HAP-1 (cell line): ENCODE data around the gene FAM222B.

Experiments used
- DNase-seq, 2 experiments: peaks; one replicate each; pipeline ENCODE4 v3.0.0-alpha.2; 2016 to 2020; ENCODE audit warnings: low spot score in 2 of 2
- H3K27me3 ChIP-seq: fragments of 250-450 bp; sonication (Bioruptor Pico); 2 replicates; pipeline ENCODE4 v1.5.1; 2020; ENCODE audit warnings: low read depth, mild to moderate bottlenecking, moderate library complexity
- H3K36me3 ChIP-seq: fragments of 250-450 bp; sonication (Bioruptor Pico); replicated peaks from 2 replicates; pipeline ENCODE4 v1.5.1; 2020; ENCODE audit warnings: mild to moderate bottlenecking
- H3K4me1 ChIP-seq: fragments of 250-450 bp; sonication (Bioruptor Pico); 2 replicates; pipeline ENCODE4 v1.5.1; 2020; ENCODE audit warnings: mild to moderate bottlenecking
- H3K4me3 ChIP-seq: fragments of 250-450 bp; sonication (Bioruptor Pico); 2 replicates; pipeline ENCODE4 v1.5.1; 2020; ENCODE audit warnings: mild to moderate bottlenecking, moderate library complexity
- H3K9me3 ChIP-seq: fragments of 250-450 bp; sonication (Bioruptor Pico); 2 replicates; pipeline ENCODE4 v1.5.1; 2020; ENCODE audit warnings: mild to moderate bottlenecking, moderate library complexity
- in situ Hi-C: fragments of 300-500 bp; cut with MboI; formaldehyde crosslinking; loops from 3 replicates; pipeline ENCODE4 v1.14.3; 2020; ENCODE audit warnings: low sequenced_read_pairs, inconsistent platforms, mixed read lengths

Gene FAM222B, protein sequence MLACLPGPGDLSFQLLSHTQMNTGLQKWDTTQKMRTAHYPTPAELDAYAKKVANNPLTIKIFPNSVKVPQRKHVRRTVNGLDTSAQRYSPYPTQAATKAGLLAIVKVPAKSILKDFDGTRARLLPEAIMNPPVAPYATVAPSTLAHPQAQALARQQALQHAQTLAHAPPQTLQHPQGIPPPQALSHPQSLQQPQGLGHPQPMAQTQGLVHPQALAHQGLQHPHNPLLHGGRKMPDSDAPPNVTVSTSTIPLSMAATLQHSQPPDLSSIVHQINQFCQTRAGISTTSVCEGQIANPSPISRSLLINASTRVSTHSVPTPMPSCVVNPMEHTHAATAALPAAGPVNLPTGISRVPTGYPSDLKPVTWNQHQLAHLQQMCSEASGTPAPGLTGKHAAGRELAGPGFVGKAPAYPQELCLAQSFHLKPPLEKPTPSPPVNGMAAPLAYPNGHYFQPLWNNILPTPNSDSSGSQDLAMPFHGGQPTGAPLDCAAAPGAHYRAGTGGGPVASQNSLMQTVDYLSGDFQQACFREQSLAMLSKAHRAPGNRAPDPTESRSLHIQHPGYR

DNA sequence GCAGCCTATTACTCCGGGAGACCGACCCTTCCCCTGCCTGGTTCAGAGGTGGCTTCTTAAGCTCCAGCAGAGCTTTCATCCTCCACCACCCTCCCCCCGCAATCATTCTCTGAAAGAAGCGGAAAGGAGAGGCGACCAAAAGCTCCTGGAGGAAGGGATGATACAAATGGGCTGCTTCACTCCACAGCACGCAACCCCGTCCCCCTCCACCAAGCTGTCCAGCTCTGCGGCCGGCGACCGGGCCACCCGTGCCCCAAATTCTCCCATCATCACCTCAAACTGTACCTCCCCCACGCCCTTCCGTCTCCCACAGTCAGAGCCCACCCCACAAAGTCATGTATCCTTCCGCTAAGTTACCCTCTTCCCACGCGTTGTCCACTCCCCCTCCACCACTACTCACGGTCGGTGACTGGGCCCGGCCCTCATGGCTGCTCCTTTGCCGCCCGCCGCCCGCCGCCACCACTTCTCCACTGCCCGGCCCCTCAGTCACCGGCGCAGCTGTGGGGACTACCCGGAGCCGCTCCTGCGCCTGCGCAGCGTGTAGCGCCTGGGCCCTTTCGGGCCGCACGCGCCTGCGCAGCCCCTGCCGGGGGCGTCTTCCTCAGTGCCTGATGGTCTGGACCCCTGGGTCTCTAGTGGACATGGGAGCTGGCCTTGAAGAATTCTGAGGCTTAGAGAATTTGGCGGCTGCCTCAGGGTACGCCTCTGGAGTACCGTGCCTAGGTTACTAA lies at the start of gene FAM222B:
Gene FAM222B, minus strand, starts transcription at position 509 of the 731 bp plus-strand sequence. CDS start 76,123 bp downstream, outside the sequence.
- Histone ChIP-seq H3K27me3 (no peaks in the 10 kb centered on the region), H3K4me1 (peaks cover 9% of the 10 kb centered on the region; the same call in 1 of the 2 replicates), H3K4me3 (peak within 1 kb of the TSS; percentile 80), H3K9me3 (no peaks in the 10 kb centered on the region), H3K36me3 (no peaks in the 10 kb centered on the region; the same call in 1 of the 2 replicates)
- peak; percentile 69 to 93 for DNase-seq
- in situ Hi-C loops, result no loop called here

DNA sequence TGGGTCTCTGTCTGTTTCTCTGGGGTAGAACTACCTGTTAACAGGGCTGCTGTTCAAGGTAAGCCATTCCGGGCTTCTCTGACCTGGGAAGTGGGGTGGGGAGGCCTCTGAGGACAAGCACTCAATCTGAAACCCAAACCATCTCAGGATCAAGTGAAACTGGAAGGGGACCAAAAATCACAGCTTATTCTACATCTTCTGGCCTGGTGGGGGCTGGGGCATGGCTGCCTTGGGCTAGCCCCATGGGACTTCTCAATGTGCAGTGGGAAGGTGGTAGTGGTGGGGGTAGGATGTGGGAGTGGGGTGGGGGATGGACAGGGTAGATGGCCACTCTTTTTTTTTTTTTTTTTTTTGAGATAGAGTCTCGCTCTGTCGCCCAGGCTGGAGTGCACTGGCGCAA lies 49.4 kb upstream of the FAM222B start:
- Histone ChIP-seq H3K27me3 (no peaks in the 10 kb centered on the region), H3K4me3 (no peak overlapping the region), H3K4me1 (peaks cover 8% of the 10 kb centered on the region), H3K36me3 (peaks cover 15% of the 10 kb centered on the region), H3K9me3 (no peaks in the 10 kb centered on the region)
- no peak for DNase-seq
- in situ Hi-C loops, result no loop called here

DNA sequence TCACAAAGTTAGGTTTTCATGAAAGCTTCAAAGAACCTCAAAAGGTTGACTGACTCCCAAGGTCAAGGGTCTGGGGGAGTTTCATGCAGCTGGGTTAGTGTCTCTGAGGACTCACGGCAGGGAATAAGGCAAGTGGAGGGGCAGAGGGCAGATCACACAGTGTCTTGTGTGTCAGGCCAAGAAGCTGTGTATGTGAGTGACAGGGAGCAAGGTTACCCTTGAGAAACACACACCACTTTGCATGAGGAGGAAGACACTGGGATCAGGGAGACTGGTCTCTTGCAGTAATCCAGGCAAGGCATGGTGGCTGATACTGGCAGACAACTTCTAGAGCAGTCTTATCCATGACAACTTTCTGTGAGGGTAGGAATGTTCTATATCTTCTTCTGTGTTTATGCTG lies 48.6 kb upstream of the FAM222B start:
- Histone ChIP-seq H3K4me1 (peaks cover 6% of the 10 kb centered on the region), H3K4me3 (no peak overlapping the region)
- in situ Hi-C loops, result no loop called here

DNA sequence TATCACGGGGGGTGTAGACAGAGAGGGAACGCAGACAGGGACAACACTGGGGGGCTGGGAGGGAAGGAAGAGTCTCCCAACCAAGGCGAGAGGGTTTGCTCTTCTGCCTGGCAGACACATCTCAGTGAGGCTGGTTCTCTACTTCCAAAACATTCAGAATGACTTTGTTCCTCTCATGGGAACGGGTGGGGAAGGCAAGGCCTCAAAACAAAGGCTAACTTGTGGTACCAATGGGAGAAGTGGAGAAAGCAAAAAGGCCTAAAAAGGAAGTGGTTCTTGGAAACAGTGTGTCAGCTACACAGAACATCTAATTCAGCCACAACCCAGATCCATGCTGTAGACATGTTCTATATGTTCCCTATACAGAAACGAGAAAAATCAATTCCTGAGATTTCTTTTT lies 47.4 kb upstream of the FAM222B start:
- in situ Hi-C loops, result loop anchor here (10.0 kb wide), 1 partner anchor 135 kb away; no protein-coding TSS in a partner anchor
- no peaks in the 10 kb centered on the region for H3K9me3 ChIP-seq
- DNase-seq, result no peak

More for the DNA sequence above, 48.6 kb upstream of the FAM222B start:
- Histone ChIP-seq H3K27me3 (no peaks in the 10 kb centered on the region), H3K9me3 (no peaks in the 10 kb centered on the region), H3K36me3 (peaks cover 13% of the 10 kb centered on the region)
- no peak for DNase-seq

DNA sequence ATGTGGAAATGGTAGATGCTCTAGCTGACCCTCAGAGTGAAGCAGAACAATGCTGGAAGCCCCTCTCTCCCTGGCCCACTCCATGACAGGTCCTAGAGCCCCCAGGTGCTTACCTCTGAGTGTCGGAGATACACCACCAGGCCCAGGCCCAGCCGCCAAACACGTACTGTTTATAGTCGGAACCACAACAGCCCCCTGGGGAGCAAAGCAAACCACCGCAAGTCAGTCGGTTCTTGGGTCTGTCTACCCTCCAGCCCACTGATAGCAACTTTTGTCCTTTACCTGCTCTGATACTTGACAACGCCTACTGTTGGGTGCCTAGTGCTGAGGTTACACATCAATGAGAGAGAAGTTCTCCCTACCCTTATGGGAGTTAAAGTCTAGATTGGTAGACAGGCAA lies 46.2 kb upstream of the FAM222B start:
- no peaks in the 10 kb centered on the region for H3K4me1 ChIP-seq

More for the DNA sequence above, 47.4 kb upstream of the FAM222B start:
- no peaks in the 10 kb centered on the region for H3K27me3 ChIP-seq
- H3K4me1 ChIP-seq, result no peaks in the 10 kb centered on the region
- H3K4me3 ChIP-seq, result no peak overlapping the region
- peaks cover 16% of the 10 kb centered on the region; the same call in 1 of the 2 replicates for H3K36me3 ChIP-seq

DNA sequence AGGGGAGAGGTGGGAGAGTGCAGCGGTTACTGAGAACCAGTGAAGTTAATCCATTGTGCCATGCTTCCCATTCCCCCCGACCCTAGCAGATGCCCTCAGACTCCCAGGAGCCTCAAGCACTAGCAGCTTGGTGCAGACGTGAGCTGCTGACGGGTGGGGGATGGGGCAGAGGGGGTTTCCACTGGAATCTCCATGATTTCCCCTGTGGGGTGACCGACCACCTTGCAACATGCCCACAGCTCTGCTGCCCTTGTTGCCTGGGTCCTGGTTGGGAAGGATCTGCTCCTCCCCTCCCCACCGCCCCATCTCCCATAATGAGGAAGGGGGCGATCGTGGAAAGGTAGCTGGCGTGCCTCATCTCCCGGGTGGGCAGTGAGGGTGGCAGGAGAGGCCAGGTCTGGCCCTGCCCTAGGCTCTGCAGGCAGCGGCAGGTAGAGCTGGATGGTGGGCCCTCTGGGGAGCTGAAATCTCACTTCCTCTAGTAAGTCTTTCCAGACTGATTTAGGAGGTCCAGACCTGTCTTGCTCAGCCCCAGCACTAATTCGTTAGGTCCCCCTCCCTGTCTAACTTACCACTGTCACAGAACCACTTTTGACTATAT lies 45.4 kb upstream of the FAM222B start:
- Histone ChIP-seq H3K4me1 (no peaks in the 10 kb centered on the region), H3K4me3 (no peak overlapping the region), H3K36me3 (peaks cover 32% of the 10 kb centered on the region), H3K9me3 (no peaks in the 10 kb centered on the region), H3K27me3 (no peaks in the 10 kb centered on the region)
- DNase-seq, result no peak
- in situ Hi-C loops, result loop anchor here (10.0 kb wide), 1 partner anchor 133 kb away; no protein-coding TSS in a partner anchor

More for the DNA sequence above, 46.2 kb upstream of the FAM222B start:
- H3K27me3 ChIP-seq, result no peaks in the 10 kb centered on the region
- no peaks in the 10 kb centered on the region for H3K9me3 ChIP-seq
- no peak for DNase-seq
- H3K36me3 ChIP-seq, result peaks cover 27% of the 10 kb centered on the region
- in situ Hi-C loops, result loop anchor here (10.0 kb wide), 1 partner anchor 134 kb away; no protein-coding TSS in a partner anchor
- H3K4me3 ChIP-seq, result no peak overlapping the region

DNA sequence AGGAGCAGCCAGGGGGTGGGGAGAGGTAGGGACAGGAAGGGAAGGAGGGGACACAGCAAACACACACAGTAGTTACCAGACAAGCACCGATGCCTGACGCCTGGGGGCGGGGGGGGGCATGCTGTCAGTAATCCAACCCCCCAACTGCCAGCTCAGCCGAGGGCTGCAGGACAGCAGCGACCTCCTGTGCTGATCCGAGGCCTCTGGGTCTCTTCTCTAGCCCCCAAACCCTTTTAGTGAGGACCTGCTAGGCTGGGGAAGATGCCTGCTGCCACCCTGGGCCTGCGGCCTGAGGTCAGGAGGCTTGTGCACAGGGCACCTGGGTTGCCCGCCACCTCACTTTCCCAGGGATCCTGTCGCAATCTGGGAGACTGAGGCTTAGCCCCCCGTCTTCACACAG lies 43.4 kb upstream of the FAM222B start:
- Histone ChIP-seq H3K27me3 (no peaks in the 10 kb centered on the region), H3K36me3 (peaks cover 41% of the 10 kb centered on the region), H3K4me1 (no peaks in the 10 kb centered on the region), H3K9me3 (no peaks in the 10 kb centered on the region), H3K4me3 (no peak overlapping the region)
- DNase-seq, result no peak
- in situ Hi-C loops, result loop anchor here (10.0 kb wide), 1 partner anchor 131 kb away; no protein-coding TSS in a partner anchor

DNA sequence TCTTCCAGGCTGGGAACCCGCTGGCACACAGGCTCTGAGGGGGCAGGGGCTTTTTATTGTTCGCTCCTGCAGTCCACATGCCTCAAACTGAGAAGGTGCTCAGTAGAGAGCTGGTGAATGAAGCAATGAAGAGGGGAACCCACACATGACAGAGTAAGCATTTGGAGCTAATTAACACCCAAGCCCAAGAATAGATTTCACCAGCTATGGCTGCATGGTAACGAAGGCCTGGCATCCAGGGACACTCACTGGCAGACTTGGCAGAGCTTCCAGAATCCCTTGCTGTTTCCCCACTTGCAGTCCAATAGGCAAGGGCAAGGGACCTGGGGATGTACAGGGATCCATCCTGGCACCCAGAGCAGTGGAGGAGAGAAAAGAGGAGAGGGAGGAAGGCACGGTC lies 42.8 kb upstream of the FAM222B start:
- Histone ChIP-seq H3K4me1 (no peaks in the 10 kb centered on the region), H3K36me3 (peaks cover 46% of the 10 kb centered on the region), H3K27me3 (no peaks in the 10 kb centered on the region), H3K9me3 (no peaks in the 10 kb centered on the region), H3K4me3 (no peak overlapping the region)
- in situ Hi-C loops, result loop anchor here (10.0 kb wide), 1 partner anchor 131 kb away; no protein-coding TSS in a partner anchor
- DNase-seq, result no peak

DNA sequence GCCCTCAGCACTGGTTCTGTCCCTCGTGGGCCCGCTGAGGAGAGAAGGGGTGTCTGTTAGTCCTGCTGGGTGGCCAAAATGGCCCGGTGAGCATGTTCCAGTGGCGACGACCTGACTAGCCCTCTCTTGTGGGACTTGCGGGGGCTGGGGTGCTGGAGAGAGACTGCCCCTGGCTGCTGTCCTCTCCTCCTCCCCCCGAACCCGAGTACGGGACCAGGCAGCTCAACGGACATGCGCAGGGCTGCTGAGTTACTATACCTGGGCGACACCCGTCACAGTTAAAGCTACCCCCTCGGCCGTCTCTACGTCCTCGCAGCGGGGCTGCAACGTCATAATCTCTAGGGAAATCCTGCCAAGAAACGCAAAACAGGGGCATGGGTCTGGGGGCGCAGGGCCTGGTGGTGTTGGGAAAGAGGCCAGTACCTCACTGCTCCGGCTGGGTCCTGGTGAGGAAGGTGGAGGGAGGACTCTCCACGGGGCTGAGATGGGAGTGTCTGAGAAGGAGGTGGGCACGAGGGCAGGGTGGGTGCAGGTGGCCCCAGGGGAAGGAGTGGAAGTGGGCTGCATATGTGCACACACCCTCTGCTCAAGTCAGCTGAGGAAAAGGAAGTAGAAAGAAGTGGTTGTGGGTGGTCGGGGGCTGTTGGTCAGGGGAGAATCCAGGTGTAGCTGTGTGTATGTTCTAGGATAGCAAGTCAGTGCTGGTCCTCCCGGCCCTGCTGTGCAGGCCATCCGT lies 41.5 kb upstream of the FAM222B start:
- Histone ChIP-seq H3K4me1 (no peaks in the 10 kb centered on the region), H3K36me3 (peaks cover 58% of the 10 kb centered on the region), H3K9me3 (no peaks in the 10 kb centered on the region), H3K27me3 (no peaks in the 10 kb centered on the region), H3K4me3 (no peak overlapping the region)
- in situ Hi-C loops, result loop anchor here (10.0 kb wide), 1 partner anchor 129 kb away; no protein-coding TSS in a partner anchor
- DNase-seq, result no peak

DNA sequence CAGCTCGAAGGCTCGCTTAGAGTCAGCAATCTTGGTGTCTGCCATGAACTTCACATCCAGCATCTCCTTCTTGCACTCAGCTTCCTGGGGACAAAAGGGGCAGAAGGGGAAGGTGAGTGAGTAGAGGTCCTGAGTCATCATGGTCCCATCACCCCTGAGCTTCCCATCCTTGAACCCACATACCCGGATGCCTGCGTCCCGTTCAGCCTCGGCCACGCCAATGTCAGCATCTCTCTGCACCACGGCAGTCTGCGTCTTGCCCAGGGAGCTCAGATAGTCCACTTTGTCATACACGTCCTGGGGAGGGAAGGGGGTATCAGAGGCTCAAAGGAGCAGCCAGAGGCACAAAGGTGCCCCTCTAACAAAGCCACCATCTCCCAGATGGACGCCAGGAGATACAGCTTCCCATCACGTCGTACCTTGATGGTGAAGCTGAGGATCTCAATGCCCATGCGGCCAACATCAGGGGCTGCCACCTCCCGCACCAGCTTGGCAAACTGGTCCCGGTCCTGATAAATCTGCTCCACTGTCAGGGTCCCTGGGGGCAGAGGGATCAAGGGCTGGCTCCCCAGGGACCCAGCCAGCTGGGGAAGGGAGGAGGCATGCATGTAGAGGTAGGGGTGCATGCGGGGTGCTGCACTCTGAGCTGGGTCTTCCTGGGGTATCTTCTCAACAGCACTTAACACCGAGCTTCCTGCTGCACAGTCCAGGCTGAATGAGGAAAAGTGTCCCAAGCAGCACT lies 39.7 kb upstream of the FAM222B start:
- in situ Hi-C loops, result loop anchor here (10.0 kb wide), 1 partner anchor 128 kb away; no protein-coding TSS in a partner anchor
- Histone ChIP-seq H3K9me3 (no peaks in the 10 kb centered on the region), H3K27me3 (no peaks in the 10 kb centered on the region), H3K36me3 (peaks cover 64% of the 10 kb centered on the region), H3K4me3 (no peak overlapping the region), H3K4me1 (no peaks in the 10 kb centered on the region)
- DNase-seq, result no peak

DNA sequence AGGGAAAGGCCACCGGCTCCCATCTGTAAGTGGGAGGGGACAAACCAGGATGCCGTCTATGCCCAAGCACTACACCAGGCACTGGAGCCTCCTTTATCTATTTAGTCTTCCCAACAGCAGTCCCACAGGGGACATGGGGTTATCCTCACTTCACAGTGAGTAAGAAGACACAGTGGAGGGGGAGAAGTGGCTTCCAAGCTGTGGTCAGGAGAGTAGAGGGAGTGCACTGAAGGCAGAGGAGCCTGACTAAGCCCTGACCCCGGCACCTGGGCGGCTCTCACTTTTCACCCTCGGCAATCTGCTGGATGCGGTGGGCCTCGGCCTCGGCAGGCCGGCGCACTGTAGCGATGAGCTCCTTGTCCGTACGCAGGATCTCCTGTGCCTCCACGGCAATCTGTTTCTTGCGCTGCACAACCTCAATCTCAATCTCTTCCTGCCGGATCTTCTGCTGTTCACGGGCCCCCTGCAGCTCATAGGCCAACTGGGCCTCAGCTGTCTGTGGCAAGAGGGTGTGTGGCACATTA lies 39.0 kb upstream of the FAM222B start:
- no peak overlapping the region for H3K4me3 ChIP-seq
- peaks cover 64% of the 10 kb centered on the region for H3K36me3 ChIP-seq
- in situ Hi-C loops, result loop anchor here (10.0 kb wide), 1 partner anchor 127 kb away; no protein-coding TSS in a partner anchor
- H3K27me3 ChIP-seq, result no peaks in the 10 kb centered on the region
- DNase-seq, result no peak
- H3K4me1 ChIP-seq, result no peaks in the 10 kb centered on the region
- no peaks in the 10 kb centered on the region for H3K9me3 ChIP-seq

DNA sequence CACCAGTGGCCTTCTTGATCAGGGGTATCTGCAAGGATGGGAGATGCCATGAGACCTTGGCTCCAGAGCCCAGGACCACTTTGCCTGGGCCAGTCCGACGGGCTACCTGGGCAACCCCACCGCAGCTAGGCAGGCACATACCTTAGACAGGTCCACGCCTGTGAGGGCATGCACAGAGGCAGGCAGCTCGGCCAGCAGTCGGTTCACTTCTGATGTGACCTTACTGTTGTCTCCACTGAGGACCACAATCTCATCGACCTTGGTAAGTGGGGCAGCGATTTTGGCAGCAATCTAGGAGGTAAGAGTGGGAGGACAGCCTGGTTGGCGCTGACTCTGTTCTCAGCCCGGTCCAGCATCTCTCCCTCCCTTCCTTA lies 38.0 kb upstream of the FAM222B start:
- in situ Hi-C loops, result loop anchor here (10.0 kb wide), 1 partner anchor 126 kb away; no protein-coding TSS in a partner anchor
- DNase-seq, result no peak
- Histone ChIP-seq H3K36me3 (peaks cover 64% of the 10 kb centered on the region), H3K4me3 (no peak overlapping the region), H3K27me3 (no peaks in the 10 kb centered on the region), H3K4me1 (no peaks in the 10 kb centered on the region), H3K9me3 (no peaks in the 10 kb centered on the region)
